GM12878 (cell line): ENCODE results near the gene HSPB6. TPM values are rescaled to one million over a fixed set of nuclear protein-coding genes. Genes with fewer than 3 reads are reported as not detected.

Experiments
- ATAC-seq: fragments of 200-7000 bp; cut with Tn5 transposase; 3 replicates; pipeline ENCODE4 v1.9.1; 2020; ENCODE audit warnings: mild to moderate bottlenecking, moderate library complexity
- BruUV-seq: library from RNA; stranded (reverse); fragments of 400-500 nt; replicated peaks from 2 replicates; lab custom pipeline; 2021; lab: Mats Ljungman, UMichigan
- CTCF ChIA-PET: fragments of 300-600 bp; sonication (Branson Sonifier 250); formaldehyde crosslinking; extraction: SDS; loops from one replicate; lab custom pipeline; 2021; ENCODE audit warnings: inconsistent platforms; lab: Yijun Ruan, JAX
- POLR2A ChIA-PET: fragments of 350-600 bp; formaldehyde crosslinking; extraction: SDS; loops from one replicate; lab custom pipeline; 2021; ENCODE audit warnings: inconsistent platforms; lab: Charles Lee
- RAD21 ChIA-PET: fragments of 300-600 bp; sonication (Branson Sonifier 250); formaldehyde crosslinking; loops from one replicate; lab custom pipeline; 2023; ENCODE audit warnings: antibody characterized with exemption; ENCODE audit not compliant: unreplicated experiment; lab: Charles Lee
- SMC1A ChIA-PET: fragments of 300-600 bp; sonication (Branson Sonifier 250); formaldehyde crosslinking; loops from one replicate; lab custom pipeline; 2023; ENCODE audit not compliant: unreplicated experiment, uncharacterized antibody; lab: Charles Lee
- DNase-seq: peaks from one replicate; pipeline ENCODE4 v3.0.0-alpha.2; 2011; ENCODE audit warnings: low read depth, low spot score
- FAIRE-seq: peaks from 3 replicates; lab custom pipeline; 2011; peaks lifted over from hg19 to GRCh38; lab: Jason Lieb, UNC
- H2AFZ ChIP-seq: 2 replicates; pipeline ENCODE4 v1.6.0; 2011; ENCODE audit warnings: low read depth, low read length, control low read depth; ENCODE audit not compliant: control insufficient read depth
- H3K27ac ChIP-seq: 2 replicates; pipeline ENCODE4 v1.5.1; 2011; ENCODE audit warnings: control low read depth; ENCODE audit not compliant: control insufficient read depth, insufficient read depth
- H3K27me3 ChIP-seq, 2 experiments: replicated peaks in 1 of 2; 2 replicates each; pipeline versions ENCODE4 v1.6.0 to v1.6.1; 2011; ENCODE audit warnings: low read length in 1 of 2; ENCODE audit not compliant: control insufficient read depth in 2 of 2, insufficient read depth in 2 of 2
- H3K36me3 ChIP-seq, 2 experiments: 2 replicates each; pipeline ENCODE4 v1.5.1; 2011; ENCODE audit warnings: low read length in 1 of 2; ENCODE audit not compliant: control insufficient read depth in 2 of 2, insufficient read depth in 2 of 2
- H3K4me1 ChIP-seq: 2 replicates; pipeline ENCODE4 v1.6.1; 2011; ENCODE audit warnings: mild to moderate bottlenecking, low read length, moderate library complexity, mixed read lengths; ENCODE audit not compliant: control insufficient read depth, insufficient read depth
- H3K4me2 ChIP-seq: 2 replicates; pipeline ENCODE4 v1.6.0; 2011; ENCODE audit warnings: control low read depth; ENCODE audit not compliant: control insufficient read depth, insufficient read depth
- H3K4me3 ChIP-seq: fragments of 200-600 bp; sonication (generic); 2 replicates; pipeline ENCODE4 v1.5.1; 2016
- H3K79me2 ChIP-seq: 2 replicates; pipeline ENCODE4 v1.6.0; 2011; ENCODE audit warnings: low read length; ENCODE audit not compliant: control insufficient read depth, insufficient read depth
- H3K9ac ChIP-seq: 2 replicates; pipeline ENCODE4 v1.8.0; 2011; ENCODE audit warnings: low read length, control low read depth, mixed read lengths; ENCODE audit not compliant: control insufficient read depth, insufficient read depth
- H3K9me3 ChIP-seq: replicated peaks from 3 replicates; pipeline ENCODE4 v1.5.1; 2011; ENCODE audit warnings: mild to moderate bottlenecking, low read length; ENCODE audit not compliant: control insufficient read depth, insufficient read depth
- H4K20me1 ChIP-seq: 2 replicates; pipeline ENCODE4 v1.6.0; 2011; ENCODE audit not compliant: control insufficient read depth, insufficient read depth
- BRCA1 ChIP-seq: IDR thresholded peaks from 2 replicates; pipeline ENCODE4 v1.6.1; 2011; ENCODE audit warnings: low read depth, low read length, improper control_type of control experiment
- CREM ChIP-seq: IDR thresholded peaks from 2 replicates; pipeline ENCODE4 v1.6.1; 2014; ENCODE audit warnings: antibody characterized with exemption, low read depth
- FOXM1 ChIP-seq: IDR thresholded peaks from 2 replicates; pipeline ENCODE4 v1.6.1; 2012; ENCODE audit warnings: low read depth, mild to moderate bottlenecking, inconsistent platforms, low read length, moderate library complexity
- MTA2 ChIP-seq: fragments of 450-650 bp; IDR thresholded peaks from 2 replicates; pipeline ENCODE4 v1.6.1; 2016; ENCODE audit warnings: low read depth, mild to moderate bottlenecking, moderate library complexity
- MYB ChIP-seq: fragments of 150-350 bp; IDR thresholded peaks from 2 replicates; pipeline ENCODE4 v1.6.1; 2014; ENCODE audit warnings: mild to moderate bottlenecking, low read depth, low read length, borderline replicate concordance
- MYC ChIP-seq: IDR thresholded peaks from 2 replicates; pipeline ENCODE4 v1.6.1; 2011; ENCODE audit warnings: mild to moderate bottlenecking, low read length, moderate library complexity, inconsistent platforms; ENCODE audit not compliant: insufficient read depth, insufficient replicate concordance, insufficient read length, severe bottlenecking
- PAX8 ChIP-seq: fragments of 450-650 bp; IDR thresholded peaks from 2 replicates; pipeline ENCODE4 v1.6.1; 2017; ENCODE audit warnings: mild to moderate bottlenecking, moderate library complexity
- STAT1 ChIP-seq: fragments of 450-650 bp; conservative IDR thresholded peaks from 2 replicates; pipeline ENCODE4 v1.6.1; 2014; ENCODE audit warnings: antibody characterized with exemption, mild to moderate bottlenecking
- TAF1 ChIP-seq: IDR thresholded peaks from 2 replicates; pipeline ENCODE4 v1.6.1; 2011; ENCODE audit warnings: mild to moderate bottlenecking, low read depth, low read length, borderline replicate concordance
- WGBS: methylation state at CpG from one replicate; pipeline ENCODE4 v1.1.6; 2016; ENCODE audit warnings: low lambda C conversion rate; ENCODE audit not compliant: insufficient replicate concordance, insufficient coverage; ENCODE audit errors: missing lambda C conversion rate; 5-methylcytosine and 5-hydroxymethylcytosine counted together
- in situ Hi-C: fragments of 300-500 bp; cut with MboI; formaldehyde crosslinking; loops from 9 replicates; pipeline ENCODE4 v1.14.3; 2018; ENCODE audit warnings: mixed read lengths
- intact Hi-C: fragments of 100-400 bp; cut with micrococcal nuclease; formaldehyde crosslinking; loops from one replicate; pipeline ENCODE4 v1.14.2; 2022; ENCODE audit not compliant: unreplicated experiment
- polyA plus RNA-seq, 11 experiments: library from polyadenylated mRNA; depleted of rRNA in 4 of 11; unstranded in 6 of 11; stranded (reverse) in 5 of 11; fragments of >200 nt; fragmentation: Nextera tagmentation in 4 of 11; fragmentation: Illumina TruSeq in 1 of 11; extraction: Ambion mirVana in 4 of 11; extraction: Trizol in 1 of 11; gene quantifications; 1 replicate in 1 of 11; 2 replicates in 10 of 11; pipeline versions ENCODE4 v1.2.1 to v1.2.3, GENCODE V29; 2011 to 2016; ENCODE audit warnings: inconsistent platforms in 2 of 11, missing spikeins in 2 of 11, low read depth in 1 of 11
- total RNA-seq, 4 experiments: library from RNA; depleted of rRNA in 3 of 4; stranded (reverse); fragments of >200 nt in 3 of 4; fragmentation: Illumina TruSeq in 1 of 4; extraction: Trizol in 1 of 4; gene quantifications; 2 replicates each; pipeline versions ENCODE4 v1.2.1 to v1.2.3, GENCODE V29; 2013 to 2021
- TF ChIP-seq, protein P1 (sequence below): fragments of 450-650 bp; IDR thresholded peaks from 2 replicates; pipeline ENCODE4 v1.6.1; 2017; ENCODE audit warnings: mild to moderate bottlenecking, low read depth, inconsistent platforms; ENCODE audit not compliant: poor library complexity, severe bottlenecking
- TF ChIP-seq, protein P2 (sequence below): IDR thresholded peaks from 2 replicates; pipeline ENCODE4 v1.6.1; 2012; ENCODE audit warnings: low read depth, low read length, improper control_type of control experiment
- TF ChIP-seq, protein P3 (sequence below): fragments of 450-650 bp; IDR thresholded peaks from 2 replicates; pipeline ENCODE4 v1.6.1; 2017; ENCODE audit warnings: mild to moderate bottlenecking

HSPB6 gene
- total and polyA plus RNA-seq, 10 of the 15 experiments (the other 5 are each of a cell fraction or from before 2014, with no cell fraction given): 0.09 to 1.6 (median 0.36) TPM; not detected in 4

DNA sequence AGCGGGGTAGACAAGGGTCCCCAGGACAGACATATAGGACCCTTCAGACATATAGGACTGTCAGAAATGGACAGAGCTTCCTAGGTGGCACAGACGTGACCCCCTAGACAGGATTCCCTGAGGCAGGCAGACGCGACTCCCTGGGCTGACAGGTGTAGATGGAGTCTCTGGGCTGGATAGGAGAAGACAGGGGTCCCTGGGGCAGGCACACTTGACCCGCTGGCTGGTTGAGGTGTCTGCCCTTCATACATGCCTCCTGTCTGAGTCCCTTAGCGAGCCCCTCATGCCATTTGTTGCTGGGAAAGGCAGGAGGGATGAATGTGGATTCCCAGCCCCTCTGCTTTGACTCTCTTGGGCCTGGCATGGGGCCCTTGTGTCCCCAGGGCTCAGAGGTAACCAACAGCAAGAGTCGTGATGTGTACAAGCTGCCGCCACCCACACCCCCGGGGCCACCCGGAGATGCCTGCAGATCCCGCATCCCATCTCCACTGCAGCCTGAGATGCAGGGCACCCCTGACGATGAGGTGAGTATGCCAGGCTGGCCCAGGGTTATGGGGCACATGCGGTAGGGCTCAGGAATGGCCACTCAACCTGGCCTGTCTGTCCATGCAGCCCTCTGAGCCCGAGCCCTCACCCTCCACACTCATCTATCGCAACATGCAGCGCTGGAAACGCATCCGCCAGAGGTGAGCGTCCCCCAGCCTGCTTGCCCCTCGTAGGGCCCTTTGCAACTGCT is 3.0 kb downstream of the HSPB6 start (continued):
- TF ChIP-seq, protein P1, sequence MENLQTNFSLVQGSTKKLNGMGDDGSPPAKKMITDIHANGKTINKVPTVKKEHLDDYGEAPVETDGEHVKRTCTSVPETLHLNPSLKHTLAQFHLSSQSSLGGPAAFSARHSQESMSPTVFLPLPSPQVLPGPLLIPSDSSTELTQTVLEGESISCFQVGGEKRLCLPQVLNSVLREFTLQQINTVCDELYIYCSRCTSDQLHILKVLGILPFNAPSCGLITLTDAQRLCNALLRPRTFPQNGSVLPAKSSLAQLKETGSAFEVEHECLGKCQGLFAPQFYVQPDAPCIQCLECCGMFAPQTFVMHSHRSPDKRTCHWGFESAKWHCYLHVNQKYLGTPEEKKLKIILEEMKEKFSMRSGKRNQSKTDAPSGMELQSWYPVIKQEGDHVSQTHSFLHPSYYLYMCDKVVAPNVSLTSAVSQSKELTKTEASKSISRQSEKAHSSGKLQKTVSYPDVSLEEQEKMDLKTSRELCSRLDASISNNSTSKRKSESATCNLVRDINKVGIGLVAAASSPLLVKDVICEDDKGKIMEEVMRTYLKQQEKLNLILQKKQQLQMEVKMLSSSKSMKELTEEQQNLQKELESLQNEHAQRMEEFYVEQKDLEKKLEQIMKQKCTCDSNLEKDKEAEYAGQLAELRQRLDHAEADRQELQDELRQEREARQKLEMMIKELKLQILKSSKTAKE: no peak

DNA sequence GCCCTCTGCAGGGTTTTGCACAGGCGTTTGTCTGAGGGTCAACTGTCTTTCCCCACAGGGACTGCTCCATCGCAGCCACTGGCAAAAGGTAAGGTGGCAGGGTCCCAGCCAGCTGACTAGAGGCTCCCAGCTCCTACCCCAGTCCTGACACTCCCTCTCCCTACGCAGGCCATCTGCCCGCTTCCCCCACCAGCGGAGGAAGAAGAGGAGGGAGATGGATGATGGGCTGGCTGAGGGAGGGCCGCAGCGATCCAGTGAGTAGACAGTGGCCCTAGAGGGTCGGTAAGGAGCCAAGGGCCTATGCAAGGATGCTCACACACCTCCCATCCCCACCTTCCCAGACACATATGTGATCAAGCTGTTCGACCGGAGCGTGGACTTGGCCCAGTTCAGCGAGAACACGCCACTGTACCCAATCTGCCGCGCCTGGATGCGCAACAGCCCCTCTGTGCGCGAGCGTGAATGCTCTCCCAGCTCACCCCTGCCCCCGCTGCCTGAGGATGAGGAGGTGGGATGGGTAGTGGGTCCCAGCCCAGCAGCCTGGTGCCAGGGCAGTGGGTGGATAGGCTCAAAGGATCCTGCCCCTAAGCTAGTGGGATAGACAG is 4.0 kb downstream of the HSPB6 start:
- WGBS: 94% methylated on average over 20 of the region's 20 CpGs
- ChIA-PET RAD21 (no interaction called here), CTCF (interaction anchor here (1.8 kb wide), 1 partner anchor 50 kb away, joined by 5 read pairs; no protein-coding TSS in a partner anchor), SMC1A (no interaction called here), POLR2A (no interaction called here)
- peaks cover 0 to 2% of the 10 kb centered on the region in 2 experiments; a peak in 2 of 4 replicates for H3K36me3 ChIP-seq
- no peaks in the 10 kb centered on the region for H3K9me3 ChIP-seq
- no peak overlapping the region for H3K4me2 ChIP-seq
- no peak overlapping the region for H3K9ac ChIP-seq
- no peak overlapping the region for H3K4me3 ChIP-seq
- FAIRE-seq: no peak
- intact Hi-C loops (no loop called here), in situ Hi-C loops (no loop called here)
- H3K79me2 ChIP-seq: peaks cover 3% of the 10 kb centered on the region
- H3K27me3 ChIP-seq: no peaks in the 10 kb centered on the region
- H2AFZ ChIP-seq: no peak overlapping the region
- no peaks in the 10 kb centered on the region for H4K20me1 ChIP-seq
- ATAC-seq: no peak
- no peak for DNase-seq
- H3K27ac ChIP-seq: no peak overlapping the region
- no peak for TF ChIP-seq PAX8
- TF ChIP-seq MYC: no peak
- no peak for TF ChIP-seq STAT1
- TF ChIP-seq CREM: no peak
- no peak for TF ChIP-seq MYB
- TF ChIP-seq TAF1: no peak
- no peak for TF ChIP-seq FOXM1
- TF ChIP-seq, protein P2, sequence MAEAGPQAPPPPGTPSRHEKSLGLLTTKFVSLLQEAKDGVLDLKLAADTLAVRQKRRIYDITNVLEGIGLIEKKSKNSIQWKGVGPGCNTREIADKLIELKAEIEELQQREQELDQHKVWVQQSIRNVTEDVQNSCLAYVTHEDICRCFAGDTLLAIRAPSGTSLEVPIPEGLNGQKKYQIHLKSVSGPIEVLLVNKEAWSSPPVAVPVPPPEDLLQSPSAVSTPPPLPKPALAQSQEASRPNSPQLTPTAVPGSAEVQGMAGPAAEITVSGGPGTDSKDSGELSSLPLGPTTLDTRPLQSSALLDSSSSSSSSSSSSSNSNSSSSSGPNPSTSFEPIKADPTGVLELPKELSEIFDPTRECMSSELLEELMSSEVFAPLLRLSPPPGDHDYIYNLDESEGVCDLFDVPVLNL: no peak
- TF ChIP-seq, protein P3, sequence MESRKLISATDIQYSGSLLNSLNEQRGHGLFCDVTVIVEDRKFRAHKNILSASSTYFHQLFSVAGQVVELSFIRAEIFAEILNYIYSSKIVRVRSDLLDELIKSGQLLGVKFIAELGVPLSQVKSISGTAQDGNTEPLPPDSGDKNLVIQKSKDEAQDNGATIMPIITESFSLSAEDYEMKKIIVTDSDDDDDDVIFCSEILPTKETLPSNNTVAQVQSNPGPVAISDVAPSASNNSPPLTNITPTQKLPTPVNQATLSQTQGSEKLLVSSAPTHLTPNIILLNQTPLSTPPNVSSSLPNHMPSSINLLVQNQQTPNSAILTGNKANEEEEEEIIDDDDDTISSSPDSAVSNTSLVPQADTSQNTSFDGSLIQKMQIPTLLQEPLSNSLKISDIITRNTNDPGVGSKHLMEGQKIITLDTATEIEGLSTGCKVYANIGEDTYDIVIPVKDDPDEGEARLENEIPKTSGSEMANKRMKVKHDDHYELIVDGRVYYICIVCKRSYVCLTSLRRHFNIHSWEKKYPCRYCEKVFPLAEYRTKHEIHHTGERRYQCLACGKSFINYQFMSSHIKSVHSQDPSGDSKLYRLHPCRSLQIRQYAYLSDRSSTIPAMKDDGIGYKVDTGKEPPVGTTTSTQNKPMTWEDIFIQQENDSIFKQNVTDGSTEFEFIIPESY: no peak
- TF ChIP-seq BRCA1: no peak
- no peak for TF ChIP-seq MTA2
- H3K4me1 ChIP-seq: peaks cover 11% of the 10 kb centered on the region
- no TSS peak for BruUV-seq
